GM18861 (cell line): ENCODE data around the gene TEDC2.

Experiments
- ATAC-seq: cut with Tn5 transposase; IDR thresholded peaks from one replicate; pipeline ENCODE4 v1.9.1; 2021; ENCODE audit not compliant: unreplicated experiment

TEDC2 gene

DNA sequence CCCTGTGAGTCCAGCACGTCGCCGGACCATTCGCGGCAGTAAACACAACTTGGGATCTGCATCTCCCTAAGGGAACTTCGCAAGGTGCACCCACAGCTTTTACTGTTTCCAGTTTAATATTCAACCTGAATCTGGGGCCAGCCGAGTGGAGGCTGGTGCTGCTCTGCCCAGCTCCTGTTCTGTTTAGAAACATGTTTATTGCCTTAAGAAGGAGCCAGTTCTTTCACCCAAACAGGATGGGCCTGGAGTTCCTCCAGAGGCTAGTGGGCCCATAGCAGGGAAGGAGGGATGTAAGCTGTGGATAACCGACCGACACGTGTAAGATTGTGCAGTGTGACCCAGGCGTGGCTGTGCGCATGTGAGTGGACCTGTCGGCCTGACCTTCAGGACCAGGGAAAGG is 32.4 kb downstream of the TEDC2 start:
- ATAC-seq = no peak

DNA sequence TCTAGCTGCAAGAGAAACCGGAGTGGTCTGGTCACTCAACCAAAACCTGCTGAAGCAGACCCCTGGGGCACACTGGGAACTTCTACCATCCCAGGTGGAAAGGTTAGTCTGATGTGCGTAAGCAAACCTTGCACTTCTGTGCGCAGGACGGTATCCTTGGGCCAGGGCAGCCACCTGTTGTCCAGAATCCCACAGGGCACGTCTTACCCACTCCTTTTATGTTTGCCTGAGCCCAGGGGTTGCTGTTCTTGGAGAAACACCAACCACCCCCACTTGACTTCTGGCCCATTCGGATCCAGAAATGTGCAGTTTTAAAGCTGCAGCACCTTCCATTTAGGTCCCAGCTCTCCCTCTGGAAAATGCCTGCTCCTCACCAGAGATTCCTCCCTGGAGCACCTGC is 33.7 kb downstream of the TEDC2 start:
- no peak for ATAC-seq

DNA sequence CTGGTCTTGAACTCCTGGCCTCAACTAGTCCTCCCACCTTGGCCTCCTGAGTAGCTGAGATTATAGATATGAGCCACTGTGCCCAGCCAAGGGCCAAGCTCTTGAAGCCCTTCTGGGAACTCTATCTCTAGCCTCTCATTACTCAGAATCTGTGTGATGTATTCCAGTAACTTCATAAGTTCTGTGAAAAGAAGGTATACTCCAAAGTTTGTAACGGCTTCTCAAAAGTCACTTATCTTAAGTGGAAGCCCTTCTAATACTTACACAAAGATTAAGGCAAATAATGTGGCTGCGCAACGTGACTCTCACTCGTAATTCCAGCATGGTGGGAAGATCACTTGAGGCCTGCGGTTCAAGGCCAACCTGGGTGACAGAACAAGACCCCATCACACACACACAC is 34.7 kb downstream of the TEDC2 start:
- ATAC-seq = no peak

DNA sequence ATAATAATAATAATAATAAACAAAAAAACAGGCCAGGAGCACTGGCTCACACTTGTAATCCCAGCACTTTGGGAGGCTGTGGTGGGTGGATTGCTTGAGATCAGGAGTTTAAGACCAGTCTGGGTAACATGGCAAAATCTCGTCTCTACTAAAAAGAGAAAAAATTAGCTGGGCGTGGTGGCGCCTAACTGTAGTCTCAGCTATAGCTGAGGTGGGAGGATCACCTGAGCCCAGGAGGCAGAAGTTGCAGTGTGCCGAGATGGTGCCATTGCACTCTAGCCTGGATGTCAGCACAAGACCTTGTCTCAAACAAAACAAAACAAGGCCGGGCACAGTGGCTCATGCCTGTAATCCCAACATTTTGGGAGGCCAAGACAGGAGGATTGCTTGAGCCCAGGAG is 35.1 kb downstream of the TEDC2 start:
- no peak for ATAC-seq

DNA sequence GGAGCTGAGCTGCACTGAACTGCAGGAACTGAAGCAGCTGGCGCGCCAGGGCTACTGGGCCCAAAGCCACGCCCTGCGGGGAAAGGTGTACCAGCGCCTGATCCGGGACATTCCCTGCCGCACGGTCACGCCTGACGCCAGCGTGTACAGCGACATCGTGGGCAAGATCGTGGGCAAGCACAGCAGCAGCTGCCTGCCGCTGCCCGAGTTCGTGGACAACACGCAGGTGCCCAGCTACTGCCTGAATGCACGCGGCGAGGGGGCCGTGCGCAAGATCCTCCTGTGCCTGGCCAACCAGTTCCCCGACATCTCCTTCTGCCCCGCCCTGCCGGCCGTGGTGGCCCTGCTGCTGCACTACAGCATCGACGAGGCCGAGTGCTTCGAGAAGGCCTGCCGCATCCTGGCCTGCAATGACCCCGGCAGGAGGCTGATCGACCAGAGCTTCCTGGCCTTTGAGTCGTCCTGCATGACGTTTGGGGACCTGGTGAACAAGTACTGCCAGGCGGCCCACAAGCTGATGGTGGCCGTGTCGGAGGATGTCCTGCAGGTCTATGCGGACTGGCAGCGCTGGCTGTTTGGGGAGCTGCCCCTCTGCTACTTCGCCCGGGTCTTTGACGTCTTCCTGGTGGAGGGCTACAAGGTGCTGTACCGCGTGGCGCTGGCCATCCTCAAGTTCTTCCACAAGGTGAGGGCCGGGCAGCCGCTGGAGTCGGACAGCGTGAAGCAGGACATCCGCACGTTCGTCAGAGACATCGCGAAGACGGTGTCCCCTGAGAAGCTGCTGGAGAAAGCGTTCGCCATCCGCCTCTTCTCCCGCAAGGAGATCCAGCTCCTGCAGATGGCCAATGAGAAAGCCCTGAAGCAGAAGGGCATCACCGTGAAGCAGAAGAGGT is 36.6 kb downstream of the TEDC2 start:
- ATAC-seq = no peak

DNA sequence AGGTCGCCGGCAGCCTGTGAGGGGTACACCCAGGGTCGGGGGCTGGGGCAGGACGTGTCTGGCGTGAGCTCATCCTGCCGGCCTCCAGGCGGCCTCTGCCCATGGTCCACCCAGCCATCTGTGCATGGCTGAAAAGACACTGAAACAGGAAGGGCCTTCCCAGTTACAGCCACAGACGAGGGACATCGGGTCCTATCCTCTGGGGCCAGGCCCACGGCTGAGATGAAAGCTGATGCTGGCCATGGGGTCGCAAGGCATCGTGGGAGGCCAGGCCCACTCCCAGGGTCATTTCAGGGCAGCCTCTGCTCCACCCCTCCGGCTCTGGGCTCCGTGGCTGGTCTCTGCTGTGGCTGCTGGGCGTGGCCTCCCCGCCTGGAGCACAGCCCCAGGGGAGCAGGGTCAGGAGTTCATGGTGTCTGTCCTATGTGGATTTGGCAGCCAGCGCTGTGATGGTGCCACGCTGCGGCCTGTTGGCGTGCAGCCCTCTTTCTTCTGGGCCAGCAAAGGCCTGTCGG is 37.3 kb downstream of the TEDC2 start:
- no peak for ATAC-seq

DNA sequence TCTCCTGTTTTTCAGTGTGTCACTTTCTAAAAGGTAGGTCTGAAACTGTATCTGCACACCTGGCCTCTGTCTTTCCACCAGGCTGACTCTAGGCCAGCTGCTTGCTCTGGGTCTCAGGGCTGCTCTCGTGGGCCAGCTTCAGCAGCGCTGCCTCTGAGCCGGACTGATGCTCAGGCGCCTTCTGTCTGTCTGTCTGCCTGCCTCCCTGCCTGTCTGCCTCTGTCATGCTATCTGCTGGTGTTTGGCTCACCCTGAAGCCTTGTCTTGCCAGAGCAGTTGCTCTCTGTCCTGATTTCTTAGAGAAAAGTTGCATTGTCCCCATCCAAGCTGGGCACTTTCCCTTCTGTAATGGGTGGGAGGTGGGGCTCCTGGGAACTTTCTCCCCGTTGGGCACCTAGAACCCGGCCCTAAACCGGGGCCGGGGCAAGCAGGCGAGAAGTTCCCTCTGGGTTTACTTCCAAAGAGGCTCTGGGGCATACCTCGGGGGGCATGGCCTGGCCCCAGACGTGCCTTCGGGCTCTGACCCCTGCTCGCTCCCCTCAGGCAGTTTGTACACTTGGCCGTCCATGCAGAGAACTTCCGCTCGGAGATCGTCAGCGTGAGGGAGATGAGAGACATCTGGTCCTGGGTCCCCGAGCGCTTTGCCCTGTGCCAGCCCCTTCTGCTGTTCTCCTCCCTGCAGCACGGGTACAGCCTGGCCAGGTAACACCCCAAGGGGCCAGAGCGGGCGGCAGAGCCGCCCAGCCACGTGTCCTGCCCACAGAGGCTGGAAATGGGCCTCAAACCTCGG is 38.0 kb downstream of the TEDC2 start:
- ATAC-seq = no peak

DNA sequence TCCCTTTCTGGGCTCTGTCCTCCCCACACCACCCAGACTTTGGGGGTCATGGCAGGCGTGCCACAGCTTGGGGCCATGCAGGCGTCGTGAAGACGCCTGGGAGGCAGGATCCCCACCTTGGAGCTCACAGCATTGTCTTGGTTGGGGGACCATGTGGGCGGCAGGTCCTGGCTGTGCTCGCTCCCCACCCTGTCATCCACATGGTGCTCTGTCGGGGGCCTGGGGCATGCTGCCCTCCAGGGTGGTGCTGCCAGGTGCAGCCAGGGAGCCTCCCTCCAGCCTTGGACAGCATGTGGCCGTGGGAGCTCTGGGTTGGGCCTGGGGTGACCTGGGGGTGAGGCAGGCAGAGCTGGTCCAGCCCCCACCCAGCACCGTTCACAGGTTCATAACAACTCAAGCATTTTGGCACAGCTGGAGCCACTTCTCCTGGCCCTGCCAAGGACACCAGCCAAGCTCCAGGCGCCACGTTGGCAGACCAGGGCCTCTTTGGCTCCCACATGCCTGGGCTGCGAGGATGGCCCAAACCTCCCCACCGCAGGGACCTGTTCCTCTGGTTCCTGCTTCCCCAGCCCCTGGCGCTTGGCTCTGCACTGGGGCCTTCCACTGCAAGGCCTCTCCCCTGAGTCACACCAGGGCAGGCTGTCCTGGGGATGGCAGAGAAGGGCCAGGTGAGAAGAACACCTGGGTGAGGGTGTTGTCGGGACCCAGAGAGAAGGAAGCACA is 38.8 kb downstream of the TEDC2 start:
- no peak for ATAC-seq

DNA sequence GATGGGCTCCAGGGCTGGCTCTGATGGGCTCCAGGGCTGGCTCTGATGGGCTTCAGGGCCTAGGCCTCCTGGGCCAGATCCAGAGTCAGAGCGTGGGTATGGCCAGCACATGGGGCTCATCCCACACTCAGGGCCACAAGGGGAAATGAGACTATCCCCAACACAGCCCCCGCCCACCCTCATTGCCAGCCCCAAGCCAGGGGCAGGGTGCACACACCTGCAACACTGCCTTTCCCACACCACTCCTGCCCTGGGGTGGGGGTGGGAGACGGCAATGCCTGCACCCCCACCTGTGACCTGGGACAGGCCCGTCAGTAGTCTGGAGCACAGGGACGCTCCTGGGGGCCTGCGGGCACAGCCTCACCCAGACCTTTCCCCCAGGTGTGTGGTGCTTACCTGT is 39.5 kb downstream of the TEDC2 start:
- ATAC-seq = no peak

DNA sequence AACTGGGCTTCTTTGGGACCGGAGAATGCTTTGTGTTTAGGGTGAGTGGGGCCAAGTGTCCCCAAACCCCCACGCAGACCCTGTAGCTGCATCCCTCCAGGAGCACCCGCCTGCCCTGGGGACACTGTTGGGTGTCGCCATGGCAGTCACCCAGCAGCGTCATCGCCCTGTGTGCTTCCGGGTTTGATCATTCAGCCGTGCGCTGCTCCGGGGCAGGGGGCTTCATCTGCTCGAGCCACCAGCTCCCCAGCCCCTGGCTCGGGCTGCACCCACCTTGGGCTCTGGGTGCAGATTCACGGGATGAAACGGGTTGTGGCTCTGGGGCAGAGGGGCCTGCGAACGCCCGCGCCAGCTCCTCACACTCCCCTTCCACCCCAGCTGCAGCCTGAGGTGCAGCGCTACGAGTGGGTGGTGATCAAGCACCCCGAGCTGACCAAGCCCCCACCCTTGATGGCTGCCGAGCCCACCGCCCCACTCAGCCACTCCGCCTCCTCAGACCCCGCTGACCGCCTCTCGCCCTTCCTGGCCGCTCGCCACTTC is 40.1 kb downstream of the TEDC2 start:
- no peak for ATAC-seq

DNA sequence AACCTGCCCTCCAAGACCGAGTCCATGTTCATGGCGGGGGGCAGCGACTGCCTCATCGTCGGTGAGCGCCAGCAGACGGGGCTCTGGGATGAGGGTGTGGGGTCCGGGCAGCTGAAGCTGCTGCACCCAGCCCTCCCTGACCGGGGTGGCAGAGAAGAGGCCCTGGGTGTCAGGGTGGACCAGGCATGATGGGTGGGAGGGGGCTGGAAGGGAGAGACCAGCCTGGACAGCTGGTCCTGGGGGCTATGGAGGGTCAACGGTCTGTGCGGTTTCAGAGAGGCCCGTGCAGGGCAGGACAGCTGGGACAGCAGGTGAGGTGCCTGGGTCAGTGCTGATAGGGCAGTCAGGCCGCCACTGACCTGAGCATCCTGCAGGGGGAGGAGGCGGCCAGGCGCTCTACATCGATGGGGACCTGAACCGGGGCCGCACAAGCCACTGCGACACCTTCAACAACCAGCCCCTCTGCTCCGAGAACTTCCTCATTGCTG is 40.6 kb downstream of the TEDC2 start:
- ATAC-seq = no peak

DNA sequence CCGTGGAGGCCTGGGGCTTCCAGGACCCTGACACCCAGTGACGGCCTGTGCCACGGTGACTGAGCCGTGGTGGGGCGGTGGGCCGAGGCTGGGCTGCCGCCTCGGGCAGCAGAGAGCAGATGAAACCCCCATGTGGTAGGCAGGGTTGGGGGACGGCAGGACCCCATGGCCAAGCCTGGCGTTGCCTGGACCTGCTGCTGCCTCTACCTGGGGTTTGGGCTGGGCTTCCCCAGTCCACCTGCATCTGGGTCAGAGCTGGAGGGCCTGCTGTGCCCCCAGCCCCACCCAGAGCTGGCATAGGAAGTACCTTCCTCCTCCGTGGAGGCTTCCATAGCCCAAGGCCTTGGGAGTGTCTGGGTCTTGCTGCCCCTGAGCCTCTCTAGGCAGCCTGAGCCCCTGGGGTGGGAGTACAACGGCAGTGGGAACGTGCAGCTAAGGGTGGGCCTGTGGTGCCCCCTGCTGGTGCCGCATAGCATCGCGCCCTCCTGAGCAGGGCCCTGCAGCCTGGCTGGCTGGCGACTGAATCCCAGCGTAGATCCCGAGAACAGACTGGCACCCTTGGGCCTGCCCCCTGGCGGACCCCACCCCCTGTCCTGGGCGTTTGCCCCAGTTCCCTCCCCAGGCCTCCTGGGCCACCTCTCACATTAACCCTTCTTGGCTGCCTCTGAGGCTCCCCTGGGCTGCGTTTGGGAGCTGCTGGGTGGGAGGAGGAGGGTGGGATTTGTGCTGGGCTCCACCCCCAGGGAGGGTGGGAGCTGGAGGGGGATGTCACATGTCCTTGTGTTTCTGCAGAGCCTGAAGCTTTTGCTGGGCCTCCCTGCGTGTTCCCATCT is 41.2 kb downstream of the TEDC2 start:
- no peak for ATAC-seq

DNA sequence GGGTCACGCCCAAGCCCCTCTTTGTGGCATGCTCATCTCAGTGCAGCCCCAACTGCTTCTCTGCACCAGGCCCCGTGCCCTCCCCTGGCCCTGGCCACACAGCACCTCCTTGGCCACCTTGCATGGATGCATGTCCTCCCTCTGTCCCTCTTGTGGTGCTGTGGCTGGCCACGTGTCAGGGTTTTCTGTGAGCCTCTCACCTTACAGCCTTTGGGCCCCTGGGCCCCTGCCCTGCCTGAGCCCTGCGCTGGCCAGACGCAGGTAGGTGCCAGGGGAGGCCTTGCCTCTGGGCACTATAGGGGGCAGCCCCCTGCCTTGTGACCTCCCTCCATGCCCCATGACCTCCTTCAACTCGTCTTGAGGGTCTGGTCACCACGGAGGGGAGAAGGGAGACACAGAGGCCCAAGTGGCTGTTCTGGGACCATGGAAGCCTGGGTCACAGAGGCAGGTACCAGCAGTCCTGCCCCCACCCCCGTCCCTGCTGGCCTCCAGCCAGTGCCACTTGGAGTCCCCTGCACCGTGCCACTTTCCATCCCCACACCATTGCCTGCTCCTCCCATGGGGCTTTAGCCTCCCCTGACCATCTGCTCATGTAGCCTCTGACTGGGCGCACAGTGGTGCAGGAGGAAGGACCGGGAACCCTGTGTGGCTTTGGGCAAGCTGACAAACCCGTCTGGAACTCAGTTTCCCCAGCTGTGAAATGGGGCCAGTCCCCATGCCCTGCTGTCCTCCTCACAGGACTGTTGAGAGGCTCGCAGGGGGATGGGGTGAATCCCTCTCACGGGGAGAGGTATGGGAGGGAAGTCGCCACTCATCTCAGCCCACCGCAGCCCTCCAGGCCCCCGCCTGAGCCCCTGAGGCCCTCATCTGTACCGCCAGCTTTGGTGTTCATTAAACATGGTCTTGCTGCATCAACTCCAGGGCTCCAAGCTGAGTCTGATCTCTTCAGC is 42.3 kb downstream of the TEDC2 start:
- no peak for ATAC-seq

DNA sequence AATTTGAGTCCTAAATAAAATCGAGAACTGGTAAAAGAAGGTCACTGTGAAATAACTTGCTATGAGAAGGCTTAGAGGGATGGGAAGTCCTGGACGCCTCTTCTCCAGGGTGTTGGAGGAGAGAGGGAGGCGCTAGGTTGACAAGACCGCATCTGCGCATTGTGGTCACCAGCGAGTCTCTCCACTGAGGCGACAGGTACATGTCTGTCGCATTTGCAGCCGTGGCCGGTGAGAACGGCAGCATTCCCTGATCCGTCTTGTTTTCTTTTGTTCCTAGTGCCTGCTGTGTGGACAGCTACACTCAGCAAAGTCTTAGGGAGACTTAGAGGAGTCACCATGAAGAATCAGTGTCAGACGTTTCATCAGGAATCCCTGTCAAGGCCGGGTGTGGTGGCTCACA is 45.8 kb downstream of the TEDC2 start:
- ATAC-seq = no peak

DNA sequence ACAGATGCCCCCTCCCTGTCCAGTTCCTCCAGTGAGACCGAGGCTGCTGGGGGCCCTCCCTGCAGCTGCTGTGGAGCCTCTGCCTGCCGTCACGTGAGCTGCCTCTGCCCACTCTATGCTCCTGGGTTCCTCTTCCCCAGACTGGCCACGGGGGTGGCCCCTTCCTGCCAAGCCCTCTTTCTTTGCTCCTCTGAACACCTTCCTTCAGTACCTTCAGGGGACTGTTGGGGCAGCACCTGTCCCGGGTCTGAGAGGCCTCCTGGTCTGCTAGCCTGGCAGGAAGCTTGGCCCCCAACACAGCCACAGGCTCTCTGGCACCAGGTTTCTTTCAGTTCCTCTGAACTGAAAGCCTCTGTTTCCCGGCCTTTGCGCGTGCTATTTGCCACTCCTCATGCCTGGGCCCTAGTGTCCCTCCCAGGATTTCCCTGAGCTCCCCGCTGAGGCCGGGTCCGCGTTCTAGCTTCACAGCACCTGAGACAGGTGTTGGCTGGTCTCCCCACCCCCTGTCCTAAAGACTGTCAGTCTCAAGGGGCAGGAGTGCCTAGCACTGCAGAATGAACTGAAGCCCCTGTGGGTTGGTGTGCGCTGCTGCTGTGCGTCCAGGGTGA is 47.2 kb downstream of the TEDC2 start:
- peak; percentile 41 for ATAC-seq

DNA sequence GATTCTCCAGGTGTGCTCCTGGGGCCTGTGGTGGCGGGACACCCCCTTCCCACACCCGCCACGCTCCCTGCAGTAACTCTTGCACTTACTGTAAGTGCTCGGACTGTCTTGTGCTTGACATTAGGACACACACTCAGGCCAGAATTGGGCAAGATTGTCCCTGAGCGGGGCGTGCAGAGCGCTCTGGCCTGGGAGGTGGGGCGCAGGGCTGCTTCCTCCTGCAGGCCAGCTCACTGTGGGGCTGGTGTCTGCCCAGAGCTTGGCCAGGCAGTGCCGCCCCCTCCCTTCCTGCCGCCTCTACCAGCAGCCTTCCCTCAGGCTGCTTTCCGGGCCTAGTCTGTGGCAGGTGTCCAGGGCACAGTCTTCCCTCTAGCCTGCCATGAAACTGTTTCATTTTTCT is 47.8 kb downstream of the TEDC2 start:
- ATAC-seq = peak; percentile 10

DNA sequence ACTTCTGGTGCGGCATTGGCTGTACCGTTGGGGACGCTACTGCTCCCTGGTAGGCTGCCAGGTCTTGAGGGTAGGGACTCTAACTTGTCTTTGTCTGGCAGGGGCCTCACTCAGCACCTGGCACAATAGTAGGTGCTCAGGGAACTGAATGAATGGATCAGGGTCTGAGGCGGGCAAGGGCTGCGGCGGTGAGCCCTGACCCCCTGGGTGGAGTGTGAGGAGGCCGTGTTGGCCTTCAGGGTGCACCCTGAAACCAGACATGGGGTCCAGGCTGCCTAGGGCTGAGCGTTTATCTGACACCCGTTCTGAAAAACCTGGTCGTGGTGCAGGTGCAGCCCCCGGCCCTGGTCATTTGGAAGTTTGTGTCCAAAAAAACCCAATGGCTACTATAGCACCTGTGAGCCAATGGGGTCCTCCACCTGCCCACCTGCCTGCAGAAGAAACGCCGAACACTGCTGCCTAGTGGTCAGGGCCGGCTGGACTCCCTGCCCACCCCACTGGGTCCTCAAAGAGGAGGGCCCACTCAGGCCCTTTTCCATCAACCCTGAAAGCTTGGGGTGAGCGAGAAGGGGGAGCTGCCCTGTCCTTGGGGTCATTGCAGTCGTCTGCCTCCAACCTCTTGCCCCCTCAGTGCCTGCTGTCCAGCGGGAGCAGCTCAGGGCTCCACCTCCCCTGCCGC is 49.0 kb downstream of the TEDC2 start:
- no peak for ATAC-seq
